Iris pigment epithelial cell (primary cell): ENCODE measurements around the gene ANAPC13.

Experiments used
- DNase-seq: peaks from one replicate; pipeline ENCODE4 v3.0.0-alpha.2; 2011; ENCODE audit warnings: low read depth

ANAPC13 gene

DNA sequence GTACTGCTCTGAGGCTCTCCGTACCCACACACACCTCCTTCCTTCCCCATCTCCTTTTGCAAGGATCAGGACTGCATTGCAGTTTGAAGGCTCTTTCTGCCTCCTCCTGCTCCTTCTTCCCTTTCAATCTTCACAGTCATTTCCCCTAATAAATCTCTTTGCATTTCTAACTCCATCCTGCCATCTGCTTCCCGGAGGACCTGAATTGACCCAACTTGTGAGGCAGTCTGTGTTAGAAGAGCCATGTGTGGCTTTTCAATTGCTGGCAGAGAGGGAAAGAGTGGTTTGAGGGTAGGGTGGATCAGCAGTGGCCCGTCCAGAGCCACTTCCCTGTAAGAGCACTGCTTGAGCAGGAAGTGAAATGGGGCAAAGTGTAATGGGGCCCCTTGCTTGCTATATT, 35.8 kb downstream of the ANAPC13 start:
- no peak for DNase-seq

DNA sequence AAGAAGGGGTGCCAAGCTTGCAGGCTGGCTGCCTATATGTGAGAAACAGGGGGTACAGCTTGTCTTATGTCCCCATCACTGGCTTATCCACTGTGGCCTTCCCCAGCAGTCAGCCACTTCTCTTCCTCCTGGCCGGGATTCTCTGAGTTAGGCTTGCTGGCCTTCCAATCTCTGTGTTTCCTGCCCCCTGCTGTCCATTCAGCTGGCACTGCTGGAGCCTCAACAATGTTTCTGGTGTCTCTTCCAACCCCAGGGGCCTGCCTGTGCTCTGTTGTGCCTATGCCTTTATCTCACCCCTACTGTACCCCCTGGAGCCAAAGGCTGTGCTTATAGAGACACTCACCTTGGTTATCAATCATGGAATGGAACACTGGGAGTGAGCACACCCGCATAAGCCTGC, 36.5 kb downstream of the ANAPC13 start:
- DNase-seq: peak; percentile 58

DNA sequence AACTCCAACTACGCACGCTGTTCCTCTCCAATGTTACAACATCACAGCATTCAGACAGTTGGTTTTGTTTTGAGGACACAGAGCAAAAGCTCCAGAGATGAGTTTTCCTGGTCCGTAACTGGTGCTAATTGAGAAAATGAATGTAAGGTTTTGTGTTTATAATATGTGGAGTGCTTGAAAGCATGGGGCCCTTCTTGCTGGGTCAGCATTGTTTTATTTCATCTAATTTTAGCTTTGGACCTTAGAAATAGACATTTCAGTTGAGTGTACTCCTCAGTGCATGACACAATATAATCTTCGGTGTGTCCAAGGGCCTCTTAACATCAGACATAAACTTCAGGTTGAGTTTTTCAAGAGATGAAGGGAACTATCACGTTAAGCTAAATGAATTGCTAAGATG, 37.1 kb downstream of the ANAPC13 start:
- DNase-seq: no peak

DNA sequence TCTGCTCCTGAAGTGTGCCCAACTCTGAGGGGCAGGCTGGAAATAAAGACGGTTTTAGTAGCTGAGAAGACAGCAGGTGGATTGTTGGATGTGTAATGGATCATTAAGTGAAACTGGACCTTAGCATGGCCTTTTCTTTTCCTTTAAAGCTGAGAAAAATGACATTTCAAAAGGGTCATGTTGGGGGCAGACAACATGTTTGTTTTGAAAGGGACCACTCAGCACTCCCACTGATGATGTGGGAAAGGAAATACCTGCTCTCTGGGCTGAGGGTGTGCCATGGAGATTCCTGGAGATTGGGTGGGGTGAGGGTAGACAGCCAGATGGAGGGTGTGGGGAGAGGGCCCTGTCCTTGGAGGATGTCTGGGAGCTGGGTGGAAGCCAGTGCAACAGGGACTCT, 38.4 kb downstream of the ANAPC13 start:
- no peak for DNase-seq

DNA sequence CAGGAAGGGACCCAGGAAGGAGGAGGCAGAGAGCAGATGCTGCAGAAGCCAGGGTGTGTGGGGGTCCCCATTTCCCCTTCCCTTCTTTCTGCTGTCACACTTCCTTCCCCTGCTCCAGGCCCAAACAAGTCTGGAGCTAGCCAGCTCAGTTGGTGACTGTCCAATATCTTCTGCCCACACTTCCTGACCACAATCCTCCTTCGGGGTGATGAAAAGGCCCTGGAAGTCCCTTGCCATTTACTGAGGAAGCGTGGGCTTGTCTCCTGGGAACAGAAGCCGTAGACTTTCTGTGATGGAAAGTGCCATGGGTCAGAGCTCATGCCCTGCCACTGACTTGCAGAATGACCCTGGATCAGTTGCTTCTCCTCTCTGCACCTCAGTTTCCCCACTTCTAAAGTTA, 39.0 kb downstream of the ANAPC13 start:
- peak; percentile 53 for DNase-seq

DNA sequence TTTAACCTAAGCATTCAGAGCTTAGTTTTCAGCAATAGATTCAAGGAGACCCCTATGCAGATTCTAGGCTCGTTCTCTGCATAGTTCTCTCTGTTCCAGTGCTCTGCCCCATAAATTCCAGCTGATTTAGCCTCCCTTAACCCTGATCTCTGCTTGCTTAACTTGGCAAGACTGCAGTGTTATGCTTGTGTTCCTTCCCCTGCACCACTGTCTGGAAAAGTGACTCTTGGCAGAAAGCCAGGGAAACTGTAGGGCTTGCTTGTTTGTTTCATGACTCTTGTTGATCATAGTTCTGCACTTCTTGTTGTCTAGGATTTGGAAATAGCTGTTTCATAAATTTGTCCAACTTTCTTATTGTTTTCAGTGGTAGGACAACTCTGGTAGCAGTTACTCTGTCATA, 40.1 kb downstream of the ANAPC13 start:
- DNase-seq: peak; percentile 84

DNA sequence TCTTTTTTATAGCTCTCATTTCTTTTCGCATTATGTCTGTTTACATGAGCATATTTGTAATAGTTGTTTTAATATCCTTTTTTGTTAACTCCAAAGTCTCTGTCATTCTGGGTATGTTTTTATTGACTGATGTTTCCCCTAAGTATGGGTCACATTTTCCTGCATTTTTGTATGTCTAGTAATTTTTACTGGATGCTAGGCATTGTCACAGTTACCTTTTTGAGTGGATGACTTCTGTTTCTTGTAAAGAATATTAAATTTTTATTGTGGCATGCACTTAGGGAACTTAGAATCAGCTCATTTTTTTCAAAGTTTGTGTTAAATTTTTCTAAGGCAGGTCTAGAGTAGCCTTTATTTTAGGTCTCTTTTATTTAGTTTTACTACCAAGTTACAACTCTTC, 40.7 kb downstream of the ANAPC13 start:
- no peak for DNase-seq

DNA sequence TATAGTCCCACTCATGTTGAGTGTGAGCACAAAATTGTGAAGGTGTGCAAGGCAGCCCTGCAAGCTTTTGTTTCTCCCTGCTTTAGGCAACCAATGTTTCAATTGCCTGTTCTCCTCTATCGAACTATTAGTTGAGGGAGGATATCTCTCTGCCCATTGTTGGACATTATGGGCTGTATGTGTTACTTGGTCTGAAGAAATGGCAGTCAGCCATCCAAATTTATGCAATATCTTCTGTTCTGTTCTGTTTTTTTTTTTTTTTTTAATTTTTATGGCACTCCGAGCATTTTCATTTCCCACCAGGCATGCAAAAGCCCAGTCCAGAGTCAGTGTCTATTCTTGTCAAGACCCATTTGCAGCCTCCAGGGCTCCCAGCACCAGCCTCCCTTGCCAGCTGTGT, 44.0 kb downstream of the ANAPC13 start:
- DNase-seq: no peak

DNA sequence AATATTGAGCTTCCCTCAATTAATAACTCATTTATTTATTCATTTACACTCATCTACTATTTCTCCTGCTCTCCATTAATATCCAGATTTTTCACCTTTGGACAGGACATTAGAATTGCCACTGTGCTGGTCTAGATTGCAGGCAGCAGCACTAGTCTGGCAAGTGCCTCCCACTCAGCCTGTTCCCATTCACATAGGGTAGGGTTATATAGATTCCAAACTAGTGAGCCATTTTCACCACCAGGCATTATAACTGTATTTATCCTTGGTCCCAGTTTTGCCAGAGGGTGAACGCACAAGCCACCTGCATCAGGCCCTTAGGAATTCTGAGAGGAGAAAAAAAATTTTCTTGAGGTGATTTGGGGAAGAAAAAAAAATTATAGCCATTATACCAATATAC, 44.5 kb downstream of the ANAPC13 start:
- DNase-seq: no peak

DNA sequence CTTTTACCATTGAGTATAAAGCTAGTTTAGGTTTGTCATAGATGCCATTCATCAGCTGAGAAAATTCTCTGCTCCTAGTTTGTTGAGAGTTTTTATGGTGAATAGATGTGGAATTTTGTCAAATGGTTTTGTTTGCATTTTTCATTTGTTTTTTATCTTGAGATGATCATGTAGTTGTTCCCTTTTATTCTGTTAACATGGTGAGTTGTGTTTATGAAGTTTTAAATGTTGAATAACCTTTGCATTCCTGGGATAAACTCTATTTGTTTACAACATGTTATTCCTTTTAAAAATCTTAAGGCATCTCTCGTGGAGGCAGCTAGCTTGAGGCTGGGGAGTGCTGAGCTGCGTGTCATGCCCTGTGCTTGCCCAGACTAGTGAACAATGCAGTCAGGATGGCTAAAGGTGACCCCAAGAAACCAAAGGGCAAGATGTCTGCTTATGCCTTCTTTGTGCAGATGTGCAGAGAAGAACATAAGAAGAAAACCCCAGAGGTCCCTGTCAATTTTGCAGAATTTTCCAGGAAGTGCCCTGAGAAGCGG, 48.5 kb downstream of the ANAPC13 start:
- DNase-seq: no peak

DNA sequence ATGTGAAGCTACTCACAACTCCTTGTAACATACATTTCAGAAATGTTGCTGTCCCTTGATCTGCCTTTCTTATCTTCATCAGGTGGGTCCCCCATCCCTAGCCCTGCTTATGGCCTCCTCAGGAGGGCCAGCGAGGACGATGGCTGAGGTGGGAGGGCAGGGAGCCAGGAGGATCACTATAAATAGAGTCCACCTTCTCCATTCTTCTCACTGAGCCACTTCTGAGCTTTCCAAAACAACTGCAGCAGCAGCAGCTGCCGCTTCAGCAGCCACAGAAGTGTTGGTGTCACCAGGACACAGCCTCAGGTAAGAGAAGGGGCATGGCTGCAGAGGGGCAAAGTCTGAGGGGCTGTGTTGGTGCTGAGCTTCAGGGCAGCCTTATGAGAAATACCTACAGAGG, 53.5 kb downstream of the ANAPC13 start:
- no peak for DNase-seq

DNA sequence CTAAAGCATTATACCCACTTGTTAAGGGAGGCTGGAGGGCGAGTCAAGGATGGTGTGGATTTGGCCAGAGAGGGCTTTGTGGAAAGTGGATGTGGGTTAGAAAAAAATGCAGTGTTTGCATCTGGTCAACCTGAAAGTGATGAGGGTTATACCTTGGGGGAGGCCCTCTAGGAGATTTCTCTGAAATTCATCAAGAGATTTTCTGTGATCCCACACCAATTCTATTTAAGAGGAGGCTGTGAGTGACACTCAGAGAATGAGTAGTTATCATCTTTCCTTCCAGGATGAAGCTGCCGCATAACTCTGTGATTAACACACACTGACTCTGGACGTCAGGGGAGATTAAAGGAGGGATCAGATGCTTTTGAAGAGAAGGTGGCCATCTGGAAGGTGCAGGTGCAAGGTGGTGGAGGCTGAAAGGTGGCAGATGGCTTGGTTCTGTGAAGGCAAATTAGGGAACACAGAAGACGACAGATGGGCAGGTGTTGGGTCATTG, 54.8 kb downstream of the ANAPC13 start:
- DNase-seq: peak; percentile 52

DNA sequence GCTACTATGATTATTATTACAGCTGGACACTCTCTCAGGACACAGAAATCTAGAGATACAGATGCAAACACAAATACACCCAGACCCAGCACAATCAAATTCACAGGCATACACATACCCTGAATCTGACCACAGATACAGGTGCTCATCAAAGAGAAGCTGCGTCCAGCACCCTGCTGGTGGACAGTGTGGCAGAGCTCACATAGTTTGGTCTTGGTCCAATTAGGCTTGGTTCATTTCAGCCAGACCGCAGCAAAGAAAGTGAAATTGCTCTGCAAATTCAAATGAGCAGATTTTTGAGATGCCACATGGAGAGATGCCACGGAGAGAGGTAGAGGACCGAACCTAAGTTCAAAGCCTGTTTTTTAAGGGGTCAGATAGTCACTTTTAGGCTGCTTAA, 55.6 kb downstream of the ANAPC13 start:
- no peak for DNase-seq

DNA sequence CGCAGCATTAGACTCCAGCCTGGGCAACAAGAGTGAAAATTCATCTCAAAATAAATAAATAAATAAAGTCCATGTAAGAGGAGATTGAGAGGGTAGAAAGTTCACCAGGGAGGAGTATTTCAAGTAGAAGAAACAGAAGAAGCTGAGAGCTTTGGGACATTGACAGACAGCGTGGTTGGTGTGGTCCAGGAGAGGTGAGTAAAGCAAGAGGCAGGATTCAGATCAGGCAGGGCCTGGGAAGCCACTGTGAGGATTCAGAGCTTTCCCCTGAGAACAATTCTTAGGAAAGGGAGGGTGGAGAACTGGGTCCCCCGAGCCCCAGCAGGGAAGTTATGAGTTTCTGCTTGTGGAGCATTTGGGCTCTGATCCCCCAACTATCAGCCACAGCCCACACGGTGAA, 57.4 kb downstream of the ANAPC13 start:
- DNase-seq: no peak
